OCI-LY3 (cell line): ENCODE data around the gene CROCC2.

Source experiments
- H2AFZ ChIP-seq: fragments of 200-600, 300-600 bp; shearing (Covaris generic); 2 replicates; pipeline ENCODE4 v1.6.0; 2014; ENCODE audit warnings: antibody characterized with exemption, low read depth, low read length
- H3K27ac ChIP-seq: fragments of 200-600, 300-600 bp; sonication (generic); 2 replicates; pipeline ENCODE4 v1.5.1; 2014; ENCODE audit warnings: mild to moderate bottlenecking, low read length, moderate library complexity, mixed read lengths
- H3K27me3 ChIP-seq: fragments of 200-600, 300-600 bp; sonication (generic); 2 replicates; pipeline ENCODE4 v1.6.1; 2014; ENCODE audit warnings: low read depth, low read length, mixed read lengths
- H3K36me3 ChIP-seq: fragments of 200-600, 300-600 bp; sonication (generic); replicated peaks from 2 replicates; pipeline ENCODE3; 2014; ENCODE audit warnings: low read depth, low read length, mixed read lengths
- H3K4me1 ChIP-seq: fragments of 300-600, 200-600 bp; sonication (generic); 2 replicates; pipeline ENCODE4 v1.6.1; 2014; ENCODE audit warnings: low read length, mixed read lengths
- H3K4me2 ChIP-seq: fragments of 200-600, 300-600 bp; sonication (generic); 2 replicates; pipeline ENCODE4 v1.6.1; 2014; ENCODE audit warnings: low read length, mixed read lengths
- H3K4me3 ChIP-seq: fragments of 300-600, 200-600 bp; sonication (generic); 2 replicates; pipeline ENCODE4 v1.5.1; 2014; ENCODE audit warnings: antibody characterized with exemption, mild to moderate bottlenecking, low read length, moderate library complexity
- H3K79me2 ChIP-seq: fragments of 300-600, 200-600 bp; shearing (Covaris generic); 2 replicates; pipeline ENCODE4 v1.6.1; 2014; ENCODE audit warnings: mild to moderate bottlenecking, low read length, mixed read lengths
- H3K9ac ChIP-seq: fragments of 300-600, 200-600 bp; shearing (Covaris generic); 2 replicates; pipeline ENCODE4 v1.6.0; 2014; ENCODE audit warnings: mild to moderate bottlenecking, low read length, moderate library complexity
- H3K9me3 ChIP-seq: fragments of 200-600, 300-600 bp; shearing (Covaris generic); 2 replicates; pipeline ENCODE4 v1.6.1; 2014; ENCODE audit warnings: low read length, mixed read lengths; ENCODE audit not compliant: insufficient read depth
- H4K20me1 ChIP-seq: fragments of 200-600, 300-600 bp; sonication (generic); 2 replicates; pipeline ENCODE4 v1.6.1; 2016; ENCODE audit warnings: low read length, mixed read lengths; ENCODE audit not compliant: insufficient read depth
- CTCF ChIP-seq: fragments of 200-600, 300-600 bp; sonication (generic); IDR thresholded peaks from 2 replicates; pipeline ENCODE4 v1.5.1; 2014; ENCODE audit warnings: antibody characterized with exemption, low read length, low read depth
- EZH2phosphoT487 ChIP-seq: fragments of 200-600 bp; shearing (Covaris generic); IDR thresholded peaks from 2 replicates; pipeline ENCODE4 v1.6.1; 2018; ENCODE audit warnings: antibody characterized with exemption, mixed run types, low read depth

Gene CROCC2

GRCh38 chr2:241014764-241015163, 108.6 kb downstream of the CROCC2 start:
- Histone ChIP-seq H3K79me2 (no peaks in the 10 kb centered on the region), H3K4me3 (no peak overlapping the region), H3K4me1 (no peaks in the 10 kb centered on the region), H4K20me1 (no peaks in the 10 kb centered on the region), H3K27ac (no peak overlapping the region), H2AFZ (no peak overlapping the region), H3K27me3 (no peaks in the 10 kb centered on the region), H3K9ac (no peak overlapping the region), H3K36me3 (no peaks in the 10 kb centered on the region), H3K9me3 (no peaks in the 10 kb centered on the region), H3K4me2 (no peak overlapping the region)
- TF ChIP-seq EZH2phosphoT487 (no peak), CTCF (no peak)

- Histone ChIP-seq H3K4me1 (no peaks in the 10 kb centered on the region), H4K20me1 (no peaks in the 10 kb centered on the region), H3K27ac (no peak overlapping the region), H3K36me3 (no peaks in the 10 kb centered on the region), H3K79me2 (no peaks in the 10 kb centered on the region), H3K27me3 (no peaks in the 10 kb centered on the region), H3K4me3 (no peak overlapping the region), H2AFZ (no peak overlapping the region), H3K9me3 (no peaks in the 10 kb centered on the region), H3K9ac (no peak overlapping the region), H3K4me2 (no peak overlapping the region)
- TF ChIP-seq EZH2phosphoT487 (no peak), CTCF (no peak)
These were observed 109.3 kb downstream of the CROCC2 start for GRCh38 chr2:241015439-241015838.

- H3K4me3 ChIP-seq: no peak overlapping the region
- no peak overlapping the region for H3K4me2 ChIP-seq
- no peaks in the 10 kb centered on the region for H4K20me1 ChIP-seq
- no peaks in the 10 kb centered on the region for H3K36me3 ChIP-seq
- no peaks in the 10 kb centered on the region for H3K4me1 ChIP-seq
- H3K9me3 ChIP-seq: no peaks in the 10 kb centered on the region
- no peak overlapping the region for H3K9ac ChIP-seq
- no peak overlapping the region for H2AFZ ChIP-seq
- no peaks in the 10 kb centered on the region for H3K27me3 ChIP-seq
- no peak overlapping the region for H3K27ac ChIP-seq
- no peaks in the 10 kb centered on the region for H3K79me2 ChIP-seq
- TF ChIP-seq EZH2phosphoT487 (no peak), CTCF (no peak)
These were observed 111.2 kb downstream of the CROCC2 start for GRCh38 chr2:241017228-241017940.

GRCh38 chr2:241018051-241018891, 112.1 kb downstream of the CROCC2 start:
- no peaks in the 10 kb centered on the region for H3K79me2 ChIP-seq
- H3K27ac ChIP-seq: no peak overlapping the region

More at GRCh38 chr2:241018051-241018891, 112.1 kb downstream of the CROCC2 start:
- Histone ChIP-seq H4K20me1 (no peaks in the 10 kb centered on the region), H3K9me3 (no peaks in the 10 kb centered on the region), H2AFZ (no peak overlapping the region), H3K4me3 (no peak overlapping the region), H3K4me2 (no peak overlapping the region), H3K4me1 (no peaks in the 10 kb centered on the region), H3K36me3 (no peaks in the 10 kb centered on the region), H3K9ac (no peak overlapping the region), H3K27me3 (no peaks in the 10 kb centered on the region)
- TF ChIP-seq EZH2phosphoT487 (no peak), CTCF (no peak)
